Panc1 (cell line): ENCODE measurements around the gene ADGRV1. TPM values are rescaled to one million over a fixed set of nuclear protein-coding genes. Genes with fewer than 3 reads are reported as not detected.

Experiments
- ATAC-seq: fragments of 200-7000 bp; cut with Tn5 transposase; 2 replicates; pipeline ENCODE4 v1.9.1; 2020; ENCODE audit warnings: mild to moderate bottlenecking, moderate library complexity
- BruUV-seq: library from RNA; stranded (reverse); fragments of 400-500 nt; replicated peaks from 2 replicates; lab custom pipeline; 2021; lab: Mats Ljungman, UMichigan
- CTCF ChIA-PET: fragments of 300-600 bp; sonication (Branson Sonifier 250); formaldehyde crosslinking; loops from one replicate; lab custom pipeline; 2022; ENCODE audit warnings: antibody characterized with exemption; lab: Charles Lee
- POLR2A ChIA-PET: fragments of 300-600 bp; sonication (Branson Sonifier 250); formaldehyde crosslinking; loops from one replicate; lab custom pipeline; 2022; ENCODE audit warnings: antibody characterized with exemption; lab: Charles Lee
- DNase-seq: peaks from one replicate; pipeline ENCODE4 v3.0.0-alpha.2; 2010; ENCODE audit warnings: low read depth, low spot score
- H3K27ac ChIP-seq: 2 replicates; pipeline ENCODE4 v1.5.1; 2011; ENCODE audit warnings: mild to moderate bottlenecking, low read length, inconsistent platforms
- H3K27me3 ChIP-seq: fragments of 200-500 bp; sonication (Bioruptor generic); 2 replicates; pipeline ENCODE4 v1.6.0; 2014; ENCODE audit warnings: low read length, inconsistent platforms; ENCODE audit not compliant: control insufficient read depth, insufficient read depth
- H3K36me3 ChIP-seq: fragments of 200-500 bp; sonication (Bioruptor generic); 2 replicates; pipeline ENCODE4 v1.5.1; 2014; ENCODE audit warnings: inconsistent platforms, mild to moderate bottlenecking, low read length, moderate library complexity; ENCODE audit not compliant: control insufficient read depth, insufficient read depth
- H3K4me1 ChIP-seq: 2 replicates; pipeline ENCODE4 v1.5.1; 2011; ENCODE audit warnings: inconsistent platforms, mild to moderate bottlenecking, low read length, moderate library complexity; ENCODE audit not compliant: control insufficient read depth, insufficient read depth
- H3K4me3 ChIP-seq, 2 experiments: 2 replicates each; pipeline ENCODE4 v1.5.1; 2011 to 2012; ENCODE audit warnings: low read depth in 2 of 2, low read length in 2 of 2, mild to moderate bottlenecking in 2 of 2, inconsistent platforms in 1 of 2, moderate library complexity in 1 of 2
- H3K9me3 ChIP-seq: fragments of 200-500 bp; sonication (Bioruptor generic); 2 replicates; pipeline ENCODE4 v1.5.1; 2014; ENCODE audit warnings: low read depth, mild to moderate bottlenecking, inconsistent platforms, low read length, moderate library complexity; ENCODE audit not compliant: control insufficient read depth, insufficient read depth
- CTCF ChIP-seq: fragments of 450-650 bp; IDR thresholded peaks from 2 replicates; pipeline ENCODE4 v1.5.1; 2017; ENCODE audit warnings: mild to moderate bottlenecking
- POLR2AphosphoS5 ChIP-seq: IDR thresholded peaks from 2 replicates; pipeline ENCODE4 v1.6.1; 2012; ENCODE audit warnings: mild to moderate bottlenecking, low read depth, low read length, moderate library complexity
- REST ChIP-seq, 2 experiments: IDR thresholded peaks; 2 replicates each; pipeline ENCODE4 v1.6.1; 2011 to 2012; ENCODE audit warnings: low read depth in 2 of 2, control low read depth in 1 of 2, low read length in 1 of 2, mild to moderate bottlenecking in 1 of 2, moderate library complexity in 1 of 2; ENCODE audit not compliant: insufficient read depth in 1 of 2
- SIN3A ChIP-seq: IDR thresholded peaks from 2 replicates; pipeline ENCODE4 v1.6.1; 2012; ENCODE audit warnings: low read depth, mild to moderate bottlenecking, low read length, moderate library complexity, borderline replicate concordance; ENCODE audit not compliant: insufficient read depth
- TCF7L2 ChIP-seq: IDR thresholded peaks from 2 replicates; pipeline ENCODE4 v1.6.1; 2011; ENCODE audit warnings: mild to moderate bottlenecking, low read depth, low read length, inconsistent platforms
- in situ Hi-C: cut with HindIII; loops from 2 replicates; pipeline ENCODE4 v1.10.0; 2016; ENCODE audit warnings: low sequenced_read_pairs, low pct_unique_long_range_greater_than_20kb
- intact Hi-C: fragments of 100-400 bp; cut with micrococcal nuclease; formaldehyde crosslinking; loops from one replicate; pipeline ENCODE4 v1.10.0; 2022; ENCODE audit not compliant: unreplicated experiment
- total RNA-seq: library from RNA; stranded (reverse); gene quantifications from one replicate; pipeline ENCODE4 v1.2.1, GENCODE V29; 2021; ENCODE audit not compliant: unreplicated experiment

The ADGRV1 gene
- total RNA-seq, 1 experiment from 2014 or later = 0.49 TPM

GRCh38 chr5:90621848-90622247 lies 63.3 kb downstream of the ADGRV1 start:
- POLR2A ChIA-PET = no interaction called here
- H3K27ac ChIP-seq = no peak overlapping the region
- H3K36me3 ChIP-seq = no peaks in the 10 kb centered on the region
- H3K4me3 ChIP-seq = no peak overlapping the region
- in situ Hi-C loops = no loop called here
- CTCF ChIA-PET = no interaction called here
- intact Hi-C loops = no loop called here
- no peaks in the 10 kb centered on the region for H3K4me1 ChIP-seq
- BruUV-seq = no TSS peak
- DNase-seq (no peak), ATAC-seq (no peak)
- peaks cover 14% of the 10 kb centered on the region for H3K27me3 ChIP-seq
- no peaks in the 10 kb centered on the region for H3K9me3 ChIP-seq
- TF ChIP-seq POLR2AphosphoS5 (no peak), REST (IDR thresholded peaks at IDR 0.05; ENCODE audit: insufficient read depth in 1 of 2, low read depth in 2 of 2, low read length in 1 of 2) (no peak), SIN3A (no peak), CTCF (no peak), TCF7L2 (no peak)

- Histone ChIP-seq H3K27me3 (peaks cover 14% of the 10 kb centered on the region; the same call in 1 of the 2 replicates), H3K4me1 (no peaks in the 10 kb centered on the region), H3K4me3 (no peak overlapping the region), H3K9me3 (no peaks in the 10 kb centered on the region), H3K27ac (no peak overlapping the region), H3K36me3 (no peaks in the 10 kb centered on the region)
- no TSS peak for BruUV-seq
- TF ChIP-seq CTCF (no peak), REST (IDR thresholded peaks at IDR 0.05; ENCODE audit: insufficient read depth in 1 of 2, low read depth in 2 of 2, low read length in 1 of 2) (no peak), SIN3A (no peak), TCF7L2 (no peak), POLR2AphosphoS5 (no peak)
- ATAC-seq (no peak), DNase-seq (no peak)
- in situ Hi-C loops = no loop called here
- intact Hi-C loops = no loop called here
- ChIA-PET POLR2A (no interaction called here), CTCF (no interaction called here)
Observed at GRCh38 chr5:90626493-90626892, 67.9 kb downstream of the ADGRV1 start.
